IMR-90 (cell line): ENCODE data around the gene RASGRP3. TPM values are rescaled to one million over a fixed set of nuclear protein-coding genes. Genes with fewer than 3 reads are reported as not detected.

ENCODE experiments used
- ATAC-seq: fragments of 200-7000 bp; cut with Tn5 transposase; 2 replicates; pipeline ENCODE4 v1.9.1; 2020; ENCODE audit warnings: low read depth, mild to moderate bottlenecking, moderate library complexity
- BruUV-seq: library from RNA; stranded (reverse); fragments of 400-500 nt; replicated peaks from 2 replicates; lab custom pipeline; 2021; lab: Mats Ljungman, UMichigan
- CTCF ChIA-PET: fragments of 300-600 bp; formaldehyde crosslinking; extraction: SDS; loops from one replicate; lab custom pipeline; 2021; ENCODE audit warnings: antibody characterized with exemption; lab: Yijun Ruan, JAX
- POLR2A ChIA-PET: fragments of 300-600 bp; sonication (Branson Sonifier 250); formaldehyde crosslinking; loops from one replicate; lab custom pipeline; 2022; ENCODE audit warnings: antibody characterized with exemption; ENCODE audit not compliant: unreplicated experiment; lab: Charles Lee
- DNase-seq: peaks from one replicate; pipeline ENCODE4 v3.0.0; 2013
- H2AFZ ChIP-seq: replicated peaks from 2 replicates; pipeline ENCODE3; 2013; ENCODE audit warnings: low read length, mild to moderate bottlenecking; ENCODE audit not compliant: poor library complexity
- H2AK5ac ChIP-seq: 2 replicates; pipeline ENCODE4 v1.6.1; 2013; ENCODE audit warnings: low read depth, low read length, inconsistent platforms
- H2AK9ac ChIP-seq: replicated peaks from 2 replicates; pipeline ENCODE3; 2013; ENCODE audit warnings: mild to moderate bottlenecking, low read depth, low read length, moderate library complexity; ENCODE audit not compliant: poor library complexity
- H2BK120ac ChIP-seq: 2 replicates; pipeline ENCODE4 v1.6.1; 2013; ENCODE audit warnings: low read depth, low read length, inconsistent platforms
- H2BK15ac ChIP-seq: 3 replicates; pipeline ENCODE4 v1.6.1; 2013; ENCODE audit warnings: low read depth, low read length, inconsistent platforms
- H2BK20ac ChIP-seq: 2 replicates; pipeline ENCODE4 v1.6.1; 2013; ENCODE audit warnings: low read depth, mild to moderate bottlenecking, inconsistent platforms, low read length, moderate library complexity
- H2BK5ac ChIP-seq: 2 replicates; pipeline ENCODE4 v1.6.1; 2013; ENCODE audit warnings: mild to moderate bottlenecking, low read depth, low read length, inconsistent platforms; ENCODE audit not compliant: poor library complexity, severe bottlenecking
- H3K14ac ChIP-seq: replicated peaks from 2 replicates; pipeline ENCODE4 v1.6.1; 2013; ENCODE audit warnings: low read depth, low read length, inconsistent platforms
- H3K18ac ChIP-seq: 2 replicates; pipeline ENCODE4 v1.6.1; 2013; ENCODE audit warnings: low read depth, low read length, control low read depth
- H3K23ac ChIP-seq: 2 replicates; pipeline ENCODE4 v1.6.1; 2013; ENCODE audit warnings: low read depth, low read length, inconsistent platforms
- H3K27ac ChIP-seq: 2 replicates; pipeline ENCODE4 v1.5.1; 2013; ENCODE audit warnings: mild to moderate bottlenecking, control low read depth, low read length; ENCODE audit not compliant: insufficient read depth
- H3K27me3 ChIP-seq: 2 replicates; pipeline ENCODE4 v1.6.1; 2013; ENCODE audit warnings: low read length; ENCODE audit not compliant: control insufficient read depth, insufficient read depth
- H3K36me3 ChIP-seq: 2 replicates; pipeline ENCODE4 v1.6.1; 2013; ENCODE audit warnings: low read length, mixed read lengths; ENCODE audit not compliant: control insufficient read depth, insufficient read depth
- H3K4ac ChIP-seq: 2 replicates; pipeline ENCODE4 v1.6.1; 2013; ENCODE audit warnings: low read depth, low read length, inconsistent platforms
- H3K4me1 ChIP-seq: 2 replicates; pipeline ENCODE4 v1.6.1; 2013; ENCODE audit warnings: low read length, mixed read lengths; ENCODE audit not compliant: control insufficient read depth, insufficient read depth
- H3K4me2 ChIP-seq: 2 replicates; pipeline ENCODE4 v1.6.1; 2013; ENCODE audit warnings: low read depth, mild to moderate bottlenecking, control low read depth, low read length, moderate library complexity
- H3K4me3 ChIP-seq: 2 replicates; pipeline ENCODE4 v1.5.1; 2013; ENCODE audit warnings: low read depth, mild to moderate bottlenecking, control low read depth, low read length, moderate library complexity; ENCODE audit not compliant: insufficient read depth
- H3K56ac ChIP-seq: 2 replicates; pipeline ENCODE4 v1.6.1; 2013; ENCODE audit warnings: low read length, inconsistent platforms; ENCODE audit not compliant: insufficient read depth; ENCODE audit errors: extremely low read depth
- H3K79me1 ChIP-seq, 2 experiments: 2 replicates each; pipeline ENCODE4 v1.6.1; 2013; ENCODE audit warnings: low read length in 2 of 2, inconsistent platforms in 1 of 2, low read depth in 1 of 2
- H3K9ac ChIP-seq: 2 replicates; pipeline ENCODE4 v1.6.1; 2013; ENCODE audit warnings: low read depth, low read length, control low read depth
- H3K9me1 ChIP-seq: 2 replicates; pipeline ENCODE4 v1.6.1; 2013; ENCODE audit warnings: low read length, inconsistent platforms; ENCODE audit not compliant: insufficient read depth
- H3K9me3 ChIP-seq: 2 replicates; pipeline ENCODE4 v1.6.1; 2013; ENCODE audit warnings: low read length; ENCODE audit not compliant: control insufficient read depth, insufficient read depth
- H4K20me1 ChIP-seq: 2 replicates; pipeline ENCODE4 v1.6.1; 2013; ENCODE audit warnings: low read length, inconsistent platforms; ENCODE audit not compliant: insufficient read depth
- H4K5ac ChIP-seq: 2 replicates; pipeline ENCODE4 v1.6.1; 2013; ENCODE audit warnings: mild to moderate bottlenecking, low read depth, low read length, control low read depth
- H4K8ac ChIP-seq, 2 experiments: 2 replicates each; pipeline ENCODE4 v1.6.1; 2013; ENCODE audit warnings: low read depth in 2 of 2, low read length in 2 of 2, control low read depth in 1 of 2, inconsistent platforms in 1 of 2
- H4K91ac ChIP-seq: 2 replicates; pipeline ENCODE4 v1.6.1; 2013; ENCODE audit warnings: low read depth, low read length, inconsistent platforms; ENCODE audit not compliant: insufficient read depth
- BHLHE40 ChIP-seq: fragments of 150-350 bp; IDR thresholded peaks from 2 replicates; pipeline ENCODE4 v1.6.1; 2016; ENCODE audit warnings: mild to moderate bottlenecking, low read depth, low read length
- CEBPB ChIP-seq: IDR thresholded peaks from 2 replicates; pipeline ENCODE4 v1.6.1; 2012; ENCODE audit warnings: low read depth, low read length, improper control_type of control experiment
- FOS ChIP-seq: fragments of 150-350 bp; IDR thresholded peaks from 2 replicates; pipeline ENCODE4 v1.6.1; 2016; ENCODE audit warnings: low read depth, low read length
- MAZ ChIP-seq: IDR thresholded peaks from 2 replicates; pipeline ENCODE4 v1.6.1; 2012; ENCODE audit warnings: low read depth, mild to moderate bottlenecking, low read length, improper control_type of control experiment, moderate library complexity, borderline replicate concordance
- MXI1 ChIP-seq: IDR thresholded peaks from 2 replicates; pipeline ENCODE4 v1.6.1; 2012; ENCODE audit warnings: low read depth, mild to moderate bottlenecking, low read length, moderate library complexity, borderline replicate concordance
- NFE2L2 ChIP-seq: fragments of 150-350 bp; IDR thresholded peaks from 2 replicates; pipeline ENCODE4 v1.6.1; 2016; ENCODE audit warnings: low read depth, mild to moderate bottlenecking, low read length
- POLR2A ChIP-seq: IDR thresholded peaks from 2 replicates; pipeline ENCODE4 v1.6.1; 2012; ENCODE audit warnings: mild to moderate bottlenecking, low read depth, low read length
- RAD21 ChIP-seq: IDR thresholded peaks from 2 replicates; pipeline ENCODE4 v1.6.1; 2012; ENCODE audit warnings: low read length, improper control_type of control experiment
- RCOR1 ChIP-seq: IDR thresholded peaks from 2 replicates; pipeline ENCODE4 v1.6.1; 2012; ENCODE audit warnings: mild to moderate bottlenecking, low read length, improper control_type of control experiment; ENCODE audit not compliant: insufficient replicate concordance
- RFX5 ChIP-seq: IDR thresholded peaks from 2 replicates; pipeline ENCODE4 v1.8.0; 2012; ENCODE audit warnings: low read depth, mild to moderate bottlenecking, low read length, moderate library complexity
- USF2 ChIP-seq: fragments of 150-350 bp; IDR thresholded peaks from 2 replicates; pipeline ENCODE4 v1.6.1; 2017; ENCODE audit warnings: mild to moderate bottlenecking, antibody characterized with exemption, low read length, low read depth
- dilution Hi-C: fragments of 300-500 bp; cut with HindIII; formaldehyde crosslinking; loops from one replicate; pipeline ENCODE4 v1.14.3; 2018; ENCODE audit warnings: low sequenced_read_pairs; ENCODE audit not compliant: unreplicated experiment
- in situ Hi-C: fragments of 300-500 bp; cut with MboI; formaldehyde crosslinking; loops from 3 replicates; pipeline ENCODE4 v1.14.3; 2019; ENCODE audit warnings: low sequenced_read_pairs, inconsistent platforms, mixed read lengths
- intact Hi-C: fragments of 100-400 bp; cut with micrococcal nuclease; formaldehyde crosslinking; loops from 2 replicates; pipeline ENCODE4 v1.10.0; 2022
- microRNA-seq, 2 experiments: library from miRNA; stranded (forward) in 1 of 2; unstranded in 1 of 2; fragments of 10-50 nt in 1 of 2; fragments of <30 nt in 1 of 2; gene quantifications in 1 of 2; microRNA quantifications in 1 of 2; one replicate each; pipeline versions ENCODE3 to v1.1.0; 2013 to 2020; ENCODE audit not compliant: insufficient read depth in 1 of 2, insufficient read length in 1 of 2, unreplicated experiment in 1 of 2
- polyA plus RNA-seq, 3 experiments: library from polyadenylated mRNA; depleted of rRNA; stranded (reverse); fragments of >200 nt; gene quantifications; 2 replicates each; pipeline ENCODE4 v1.2.3, GENCODE V29; 2012; ENCODE audit warnings: low replicate concordance in 1 of 3
- small RNA-seq, 5 experiments: library from RNA; depleted of rRNA; stranded (forward); fragments of <200 nt; gene quantifications; one replicate each; pipeline ENCODE3, GENCODE V24; 2012
- total RNA-seq: library from RNA; depleted of rRNA; stranded (reverse); fragments of >200 nt; gene quantifications from 2 replicates; pipeline ENCODE4 v1.2.3, GENCODE V29; 2012; rRNA removed

RASGRP3 gene
- total and polyA plus RNA-seq, 2 of the 4 experiments (the other 2 are of a cell fraction), result 1.7 to 3.0 TPM

DNA sequence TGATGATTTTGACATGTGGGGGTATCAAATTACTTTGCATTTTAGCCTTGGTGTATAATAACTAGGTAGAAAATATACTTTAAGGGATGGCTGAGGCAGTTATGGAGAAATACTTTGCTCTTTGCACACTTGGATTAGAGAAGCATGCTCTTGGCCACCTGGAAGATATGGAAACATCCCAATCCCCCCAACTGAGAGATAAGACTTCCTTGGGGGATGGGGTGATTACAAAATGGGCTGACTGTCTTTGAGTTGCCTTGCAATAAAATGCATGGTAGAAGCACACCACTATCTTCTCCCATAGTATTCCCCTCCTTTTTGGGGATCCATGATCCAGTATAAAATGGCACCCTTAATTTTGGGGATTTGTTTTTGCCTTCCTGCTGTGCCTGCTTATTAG lies 137.7 kb downstream of the RASGRP3 start:
- no peak overlapping the region for H2AK9ac ChIP-seq
- dilution Hi-C loops (no loop called here), in situ Hi-C loops (no loop called here), intact Hi-C loops (no loop called here)
- H3K4me2 ChIP-seq, result no peak overlapping the region
- H3K9me1 ChIP-seq, result no peaks in the 10 kb centered on the region
- TF ChIP-seq FOS, result no peak
- TF ChIP-seq RFX5, result no peak
- TF ChIP-seq CEBPB, result no peak
- no peak for TF ChIP-seq NFE2L2
- TF ChIP-seq MXI1, result no peak
- TF ChIP-seq USF2, result no peak
- TF ChIP-seq RCOR1, result no peak
- TF ChIP-seq MAZ, result no peak
- no peak for TF ChIP-seq BHLHE40
- no peak for TF ChIP-seq RAD21
- TF ChIP-seq POLR2A, result no peak
- DNase-seq, result no peak
- H3K4me3 ChIP-seq, result no peak overlapping the region
- H3K18ac ChIP-seq, result no peak overlapping the region
- no peak overlapping the region for H4K91ac ChIP-seq
- H3K79me1 ChIP-seq, result no peaks in the 10 kb centered on the region
- H2BK15ac ChIP-seq, result no peak overlapping the region
- CTCF ChIA-PET, result interaction anchor here (0.6 kb wide), 1 partner anchor 223 kb away, joined by 3 read pairs; no protein-coding TSS in a partner anchor
- H3K23ac ChIP-seq, result no peak overlapping the region
- no TSS peak for BruUV-seq
- no peak for ATAC-seq
- no peaks in the 10 kb centered on the region for H3K36me3 ChIP-seq
- no peak overlapping the region for H2BK5ac ChIP-seq
- no peak overlapping the region for H2BK120ac ChIP-seq
- H2AFZ ChIP-seq, result no peak overlapping the region
- no peak overlapping the region for H4K5ac ChIP-seq
- no peaks in the 10 kb centered on the region for H3K4me1 ChIP-seq
- H3K9me3 ChIP-seq, result no peaks in the 10 kb centered on the region
- no peak overlapping the region for H2BK20ac ChIP-seq
- peaks cover 3% of the 10 kb centered on the region; the same call in 1 of the 2 replicates for H3K27me3 ChIP-seq
- no peaks in the 10 kb centered on the region for H4K20me1 ChIP-seq
- no peak overlapping the region for H2AK5ac ChIP-seq
- no peak overlapping the region for H3K27ac ChIP-seq
- no peak overlapping the region for H3K4ac ChIP-seq
- POLR2A ChIA-PET, result interaction anchor here (0.6 kb wide), 1 partner anchor 80 kb away, joined by 10 read pairs; no protein-coding TSS in a partner anchor
- no peak overlapping the region for H3K14ac ChIP-seq
- no peak overlapping the region for H3K9ac ChIP-seq
- no peak overlapping the region for H4K8ac ChIP-seq
- no peak overlapping the region for H3K56ac ChIP-seq

Small RNA genes lying within 50 kb of the gene (microRNA-seq; reads per million reads assigned to microRNA genes)
- gene ATP6V0E1P3 (ENCODE audit: insufficient read depth, insufficient read length), result not detected

Small RNA genes lying within 50 kb of the gene (small RNA-seq; reads per million reads assigned to genes)
- gene ATP6V0E1P3, result 0 reads per million in 5 experiments

Other genes starting within 250 kb of the RASGRP3 start
- 101 and 131 TPM in 2 replicates for gene FAM98A, start 122.7 kb downstream of the RASGRP3 start, total RNA-seq
- gene FAM98A, start 122.7 kb downstream of the RASGRP3 start, polyA plus RNA-seq (2012; rRNA removed), result 113 and 236 TPM in 2 replicates